Measurements from ENCODE around the gene TBC1D22B.
"Not testable (repeated sequence)": the region's sequence is repeated elsewhere in the genome, so short reads cannot be mapped to it uniquely, and the experiment has no call there.

TBC1D22B gene

GRCh38 chr6:37340639-37340943, 83.0 kb downstream of the TBC1D22B start:
- no peak overlapping the region for H3K4me3 ChIP-seq
- no peak overlapping the region for H3K27ac ChIP-seq

- H3K4me3 ChIP-seq: no peak overlapping the region
- H3K27ac ChIP-seq: no peak overlapping the region
Observed at GRCh38 chr6:37343248-37343647, 85.7 kb downstream of the TBC1D22B start.

GRCh38 chr6:37344308-37344707, 86.7 kb downstream of the TBC1D22B start:
- H3K27ac ChIP-seq: no peak overlapping the region
- no peak overlapping the region for H3K4me3 ChIP-seq

- not testable (repeated sequence) for H3K27ac ChIP-seq, H3K4me3 ChIP-seq
Observed at GRCh38 chr6:37345804-37346203, 88.2 kb downstream of the TBC1D22B start.

GRCh38 chr6:37347177-37347576, 89.6 kb downstream of the TBC1D22B start:
- no peak overlapping the region for H3K27ac ChIP-seq
- no peak overlapping the region for H3K4me3 ChIP-seq

- Histone ChIP-seq H3K27ac (no peak overlapping the region), H3K4me3 (no peak overlapping the region)
Observed at GRCh38 chr6:37347670-37348111, 90.1 kb downstream of the TBC1D22B start.

- Histone ChIP-seq H3K4me3 (no peak overlapping the region), H3K27ac (no peak overlapping the region)
Observed at GRCh38 chr6:37351027-37351426, 93.5 kb downstream of the TBC1D22B start.

GRCh38 chr6:37352384-37352783, 94.8 kb downstream of the TBC1D22B start:
- Histone ChIP-seq H3K4me3 (no peak overlapping the region), H3K27ac (no peak overlapping the region)

- H3K27ac ChIP-seq: peak within 1 kb of the TSS; percentile 34 to 89 (median 79)
- H3K4me3 ChIP-seq: peak within 1 kb of the TSS; percentile 70 to 97 (median 93)
Observed at GRCh38 chr6:37353761-37354525, 96.4 kb downstream of the TBC1D22B start, which contains the start of gene RNF8. Gene RNF8 (plus strand): TSS chr6:37353983. CDS start chr6:37354165, 182 bp downstream.

GRCh38 chr6:37354526-37355384, 97.2 kb downstream of the TBC1D22B start:
- peak overlapping the region; percentile 70 to 97 (median 93) for H3K4me3 ChIP-seq
- H3K27ac ChIP-seq: peak overlapping the region; percentile 34 to 89 (median 79)

GRCh38 chr6:37357288-37357687, 99.7 kb downstream of the TBC1D22B start:
- no peak overlapping the region for H3K4me3 ChIP-seq
- H3K27ac ChIP-seq: no peak overlapping the region

- H3K27ac ChIP-seq: no peak overlapping the region
Observed at GRCh38 chr6:37357860-37358259, 100.3 kb downstream of the TBC1D22B start.

GRCh38 chr6:37359039-37359438, 101.5 kb downstream of the TBC1D22B start:
- no peak overlapping the region for H3K27ac ChIP-seq

More at GRCh38 chr6:37357860-37358259, 100.3 kb downstream of the TBC1D22B start:
- no peak overlapping the region for H3K4me3 ChIP-seq

GRCh38 chr6:37362101-37362828, 104.7 kb downstream of the TBC1D22B start:
- Histone ChIP-seq H3K4me3 (no peak overlapping the region), H3K27ac (no peak overlapping the region)

More at GRCh38 chr6:37359039-37359438, 101.5 kb downstream of the TBC1D22B start:
- H3K4me3 ChIP-seq: no peak overlapping the region

GRCh38 chr6:37365791-37366190, 108.2 kb downstream of the TBC1D22B start:
- H3K27ac ChIP-seq: no peak overlapping the region
- no peak overlapping the region for H3K4me3 ChIP-seq

GRCh38 chr6:37366910-37367309, 109.3 kb downstream of the TBC1D22B start:
- H3K27ac ChIP-seq: no peak overlapping the region
- no peak overlapping the region for H3K4me3 ChIP-seq

- Histone ChIP-seq H3K4me3 (no peak overlapping the region), H3K27ac (no peak overlapping the region)
Observed at GRCh38 chr6:37368961-37369320, 111.4 kb downstream of the TBC1D22B start.

GRCh38 chr6:37369321-37370201, 112.0 kb downstream of the TBC1D22B start:
- Histone ChIP-seq H3K4me3 (no peak overlapping the region), H3K27ac (no peak overlapping the region)

Measured in skin epidermis (tissue), 12 donors.